GM19240 (cell line): ENCODE data around the gene PTGER4.

Experiments
- DNase-seq: peaks from one replicate; pipeline ENCODE4 v3.0.0; 2011; ENCODE audit warnings: low spot score; ENCODE audit not compliant: insufficient read length

Gene PTGER4

DNA sequence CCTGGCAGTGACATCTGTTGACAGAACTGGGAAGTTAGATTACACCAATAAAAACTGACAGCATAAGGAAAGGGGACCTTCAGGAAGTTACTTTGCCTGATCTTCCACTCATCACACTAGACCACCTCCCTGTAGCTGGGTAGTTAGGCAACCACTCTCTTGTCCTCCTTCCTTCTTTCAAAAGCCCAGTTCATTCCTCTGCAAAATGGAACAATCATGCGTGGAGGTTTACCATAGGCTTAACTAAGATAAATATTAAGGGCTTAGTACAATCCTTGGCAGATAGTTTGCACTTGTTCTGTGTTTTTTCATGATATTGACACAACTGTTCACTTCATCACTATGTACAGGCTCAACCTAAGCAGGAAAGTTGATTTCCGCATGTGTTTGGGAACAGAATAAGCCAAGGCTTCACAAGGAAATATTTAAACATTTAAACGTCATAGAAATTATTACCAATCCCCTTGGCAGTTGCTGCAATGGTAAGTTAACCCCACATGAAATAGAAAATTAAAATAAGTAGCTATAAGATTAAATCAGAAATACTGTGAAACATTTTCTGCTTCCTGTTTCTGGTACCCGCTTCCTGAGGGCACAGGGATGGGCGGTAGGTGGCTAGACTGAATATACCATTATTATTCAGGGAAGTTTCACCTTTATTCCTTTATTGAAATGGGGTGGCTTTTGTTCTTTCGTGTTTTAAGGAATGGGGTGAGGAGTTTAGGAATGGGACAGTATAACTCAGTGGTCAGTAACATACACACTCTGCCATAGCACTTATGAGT is 9.9 kb upstream of the PTGER4 start:
- no peak for DNase-seq

DNA sequence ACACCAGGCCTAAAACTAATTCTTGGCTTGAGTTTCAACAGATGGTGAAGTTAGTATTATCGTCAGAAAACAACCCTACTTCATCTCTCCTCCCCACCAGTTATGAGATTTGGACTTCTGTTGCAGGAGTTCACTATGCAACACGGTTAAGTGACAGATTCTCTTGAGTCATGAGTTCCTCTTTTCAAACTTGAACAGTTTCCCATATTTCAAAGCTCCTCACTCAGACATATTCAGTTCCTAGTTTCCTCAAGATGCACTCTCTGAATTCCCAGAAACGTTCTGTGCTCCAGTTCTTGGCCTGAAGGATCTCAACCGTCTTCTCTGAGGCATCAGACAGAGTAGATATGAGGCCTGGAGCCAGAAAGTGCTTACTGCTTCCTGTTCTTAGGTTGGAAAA is 7.3 kb upstream of the PTGER4 start:
- DNase-seq: no peak

DNA sequence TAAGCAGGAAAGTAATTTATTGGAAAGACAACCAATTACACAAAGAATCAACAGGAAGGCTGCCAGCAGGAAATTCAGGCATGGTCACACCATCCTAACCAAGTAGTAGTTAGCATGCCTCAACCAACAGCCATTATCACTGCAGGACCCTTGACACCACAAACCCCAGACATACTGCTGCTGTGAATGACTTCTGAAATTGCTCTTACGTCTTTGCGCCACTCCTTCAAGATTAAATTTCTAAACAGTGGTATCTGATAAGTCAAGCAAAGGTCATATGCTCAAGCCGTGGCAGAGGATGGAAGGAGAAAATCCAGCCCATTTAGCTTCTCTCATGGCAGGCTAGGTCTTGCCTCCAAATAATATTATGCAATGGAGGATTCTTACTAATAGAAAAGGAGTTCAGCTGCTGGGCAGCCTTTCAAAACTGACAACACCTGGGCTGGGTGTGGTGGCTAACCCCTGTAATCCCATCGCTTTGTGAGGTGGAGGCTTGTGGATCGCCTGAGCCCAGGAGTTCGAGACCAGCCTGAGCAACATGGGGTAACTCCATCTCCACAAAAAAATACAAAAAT is 5.0 kb upstream of the PTGER4 start:
- no peak for DNase-seq

DNA sequence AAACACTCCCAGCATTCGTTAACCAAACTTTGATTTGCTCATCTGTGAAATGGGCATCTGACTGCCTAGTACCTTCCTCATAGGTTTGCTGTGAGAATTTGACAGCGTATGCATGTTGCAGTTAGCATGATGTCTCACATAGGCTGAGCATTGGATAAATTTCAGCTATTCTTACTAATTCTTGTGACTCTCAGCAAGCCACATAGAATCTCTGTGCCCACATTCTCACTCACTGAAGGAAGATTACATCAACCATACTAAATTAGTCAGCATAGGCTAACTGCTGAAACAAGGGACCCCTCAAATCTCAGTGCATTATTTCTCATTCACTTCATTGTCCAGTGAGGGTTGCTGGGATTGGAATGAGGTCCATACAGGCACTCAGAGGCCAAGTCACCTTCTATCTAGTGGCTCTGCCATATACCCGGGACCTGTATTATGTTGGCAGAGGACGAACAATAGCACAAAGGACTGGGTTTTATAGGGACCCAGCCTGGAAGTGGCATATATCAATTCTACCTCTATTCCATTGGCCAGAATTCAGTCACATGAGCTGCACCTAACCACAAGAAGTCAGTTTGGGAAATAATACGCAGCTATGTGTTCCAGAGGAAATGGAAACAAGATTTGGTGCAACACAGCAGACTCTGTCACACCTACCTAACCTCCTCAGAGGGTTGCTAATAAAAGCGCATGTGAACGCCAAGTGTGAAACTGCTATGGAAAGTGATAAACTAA is 4.2 kb upstream of the PTGER4 start:
- DNase-seq: no peak

DNA sequence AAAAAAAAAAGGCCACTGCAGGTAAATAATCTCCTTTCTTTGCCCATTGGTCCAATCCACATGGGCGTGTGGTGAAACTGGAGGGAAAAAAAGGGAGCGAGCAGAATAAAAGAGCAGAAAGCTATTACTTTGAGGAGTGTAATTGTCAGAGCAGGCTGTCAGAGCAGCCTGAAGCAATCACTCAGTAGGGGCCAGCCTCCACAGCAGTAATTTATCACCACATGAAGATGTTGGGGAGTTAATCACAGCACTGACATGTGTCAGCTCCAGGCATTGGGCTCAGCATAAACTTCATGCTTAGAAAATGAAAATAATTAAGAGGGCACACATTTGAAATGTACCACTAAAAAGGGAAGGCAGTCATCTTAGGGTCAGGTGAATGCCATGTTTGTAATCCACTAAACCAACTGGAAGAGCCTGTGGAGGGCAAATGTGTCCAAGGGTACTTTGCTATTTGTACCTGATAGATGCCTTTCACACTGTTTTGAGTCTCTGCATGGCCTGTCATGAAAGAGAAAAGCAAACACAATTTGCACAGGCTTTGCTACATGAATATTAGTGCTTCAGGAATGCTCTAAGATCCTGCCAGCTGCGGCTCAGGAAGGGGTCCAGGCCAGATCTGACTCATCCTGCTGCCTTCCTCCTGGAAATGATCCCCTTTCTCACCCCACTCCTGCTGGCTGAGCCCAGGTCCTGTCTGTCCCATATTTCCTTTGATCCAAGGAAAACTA is 2.9 kb upstream of the PTGER4 start:
- DNase-seq: no peak

DNA sequence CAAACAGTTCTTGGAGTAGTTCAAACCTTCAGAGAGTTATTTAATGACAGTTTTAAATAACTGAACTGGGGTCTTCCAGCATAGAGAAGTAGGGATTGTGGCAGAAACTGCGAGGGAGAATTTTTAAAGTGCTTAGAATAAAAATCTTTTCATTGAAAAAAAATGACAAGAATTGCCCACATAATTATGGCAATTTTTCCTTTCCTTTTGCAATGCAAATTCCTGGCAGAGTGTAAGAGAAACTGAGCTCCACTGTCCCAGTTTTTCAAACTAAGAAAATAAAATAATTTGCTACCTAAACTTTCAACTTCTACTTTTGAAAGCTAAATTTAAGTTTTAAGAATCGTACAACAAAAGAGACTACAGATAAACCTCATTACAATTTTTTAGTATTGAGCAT is 2.3 kb upstream of the PTGER4 start:
- DNase-seq: no peak

DNA sequence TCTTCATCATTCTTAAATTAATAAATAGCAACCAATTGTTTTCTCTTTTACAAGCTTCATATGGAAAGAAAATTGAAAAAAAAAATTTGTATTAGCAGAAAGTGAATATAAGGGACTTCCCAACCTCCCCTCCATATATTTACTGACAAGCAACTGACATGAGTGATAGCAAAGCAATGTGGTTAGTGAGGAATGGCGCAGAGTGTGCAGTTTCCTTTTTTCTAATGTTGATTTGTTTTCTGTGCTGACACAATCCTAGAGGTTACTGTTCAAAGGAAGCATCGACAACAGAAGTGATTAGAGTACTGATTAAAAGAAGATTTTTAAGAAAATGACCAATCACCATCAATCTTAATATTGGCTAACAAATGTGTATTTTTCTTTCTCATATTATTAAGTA is 1.7 kb upstream of the PTGER4 start:
- DNase-seq: no peak

DNA sequence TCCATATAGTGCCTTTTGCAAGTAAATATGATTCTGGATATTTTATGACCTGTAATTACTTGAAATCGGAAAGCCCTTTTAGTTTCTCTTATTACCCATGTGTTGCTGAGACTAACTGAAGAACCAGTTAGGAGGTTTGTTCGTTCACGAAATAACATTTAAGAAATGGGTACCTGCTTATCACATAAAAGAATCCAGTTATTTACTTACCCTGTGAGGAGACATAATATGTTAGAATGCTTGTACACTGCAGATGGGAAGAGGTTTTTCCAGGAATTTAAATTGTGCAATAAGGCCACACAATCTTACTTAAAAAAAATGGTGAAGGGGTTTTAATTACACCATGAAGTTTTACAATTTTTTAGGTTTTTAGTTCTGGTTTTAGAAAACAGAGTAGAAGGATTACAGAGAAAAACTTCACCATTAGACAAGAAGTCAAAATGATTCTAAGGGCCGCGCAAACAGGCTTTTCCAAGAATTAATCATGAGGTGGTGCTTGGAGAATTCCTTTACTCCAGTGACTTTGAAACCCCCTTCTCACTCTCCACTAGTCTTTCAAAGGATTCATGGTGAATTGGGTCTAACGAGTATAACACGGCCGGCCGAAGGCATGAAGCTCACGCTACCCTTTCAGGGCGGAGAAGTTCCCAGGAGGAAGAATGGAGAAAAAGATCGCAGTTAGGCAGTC is 1.1 kb upstream of the PTGER4 start:
- DNase-seq: no peak

DNA sequence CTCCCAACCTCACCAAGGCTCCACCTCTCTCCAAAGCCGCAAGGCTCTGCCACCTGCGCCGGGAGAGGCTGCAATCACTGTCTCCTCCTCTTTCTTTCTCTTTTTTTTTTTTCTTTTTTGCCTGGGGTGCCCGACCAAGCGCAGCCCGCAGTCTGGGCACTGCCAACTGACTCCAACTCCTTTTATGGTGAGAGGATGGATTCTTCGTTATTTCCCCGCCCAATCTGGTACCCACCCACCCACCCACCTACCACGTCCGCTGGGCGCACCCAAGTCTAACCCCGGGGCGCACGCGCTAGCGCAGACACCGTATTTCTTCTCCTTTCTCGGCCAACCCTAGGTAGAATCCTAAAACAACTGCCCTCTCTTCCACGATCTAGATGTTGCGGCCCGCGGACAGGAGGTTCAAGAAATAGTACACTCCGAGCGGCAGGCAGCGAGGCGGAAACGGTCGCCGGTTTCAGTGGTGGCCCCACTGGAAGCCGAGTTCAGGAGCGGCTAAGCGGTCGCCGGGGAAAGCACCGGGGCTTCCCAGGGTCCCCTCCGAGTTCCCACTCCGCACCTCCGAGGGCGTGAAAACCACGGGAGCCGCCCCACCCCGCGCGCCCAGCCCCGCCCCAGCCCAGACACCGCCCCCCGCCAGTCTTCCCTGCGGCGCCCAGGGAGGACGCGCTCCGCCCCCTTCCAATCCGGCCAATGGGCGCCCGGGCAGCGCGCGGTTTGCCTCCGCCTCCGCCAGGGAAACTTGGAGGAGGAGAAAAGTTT is 385 bp upstream of the PTGER4 start:
- DNase-seq: peak; percentile 37

DNA sequence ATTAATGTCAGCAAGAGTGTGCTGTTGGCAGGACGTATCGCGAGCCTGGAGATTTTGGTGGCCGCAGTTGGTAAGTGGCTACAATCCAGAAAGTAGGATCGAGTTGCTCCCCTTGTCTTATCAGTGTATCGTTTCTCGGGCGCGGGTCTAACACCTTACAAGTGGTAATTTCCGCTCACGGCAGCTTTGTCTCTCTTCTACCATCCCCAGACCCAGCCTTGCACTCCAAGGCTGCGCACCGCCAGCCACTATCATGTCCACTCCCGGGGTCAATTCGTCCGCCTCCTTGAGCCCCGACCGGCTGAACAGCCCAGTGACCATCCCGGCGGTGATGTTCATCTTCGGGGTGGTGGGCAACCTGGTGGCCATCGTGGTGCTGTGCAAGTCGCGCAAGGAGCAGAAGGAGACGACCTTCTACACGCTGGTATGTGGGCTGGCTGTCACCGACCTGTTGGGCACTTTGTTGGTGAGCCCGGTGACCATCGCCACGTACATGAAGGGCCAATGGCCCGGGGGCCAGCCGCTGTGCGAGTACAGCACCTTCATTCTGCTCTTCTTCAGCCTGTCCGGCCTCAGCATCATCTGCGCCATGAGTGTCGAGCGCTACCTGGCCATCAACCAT is 1.1 kb downstream of the PTGER4 start:
- no peak for DNase-seq

DNA sequence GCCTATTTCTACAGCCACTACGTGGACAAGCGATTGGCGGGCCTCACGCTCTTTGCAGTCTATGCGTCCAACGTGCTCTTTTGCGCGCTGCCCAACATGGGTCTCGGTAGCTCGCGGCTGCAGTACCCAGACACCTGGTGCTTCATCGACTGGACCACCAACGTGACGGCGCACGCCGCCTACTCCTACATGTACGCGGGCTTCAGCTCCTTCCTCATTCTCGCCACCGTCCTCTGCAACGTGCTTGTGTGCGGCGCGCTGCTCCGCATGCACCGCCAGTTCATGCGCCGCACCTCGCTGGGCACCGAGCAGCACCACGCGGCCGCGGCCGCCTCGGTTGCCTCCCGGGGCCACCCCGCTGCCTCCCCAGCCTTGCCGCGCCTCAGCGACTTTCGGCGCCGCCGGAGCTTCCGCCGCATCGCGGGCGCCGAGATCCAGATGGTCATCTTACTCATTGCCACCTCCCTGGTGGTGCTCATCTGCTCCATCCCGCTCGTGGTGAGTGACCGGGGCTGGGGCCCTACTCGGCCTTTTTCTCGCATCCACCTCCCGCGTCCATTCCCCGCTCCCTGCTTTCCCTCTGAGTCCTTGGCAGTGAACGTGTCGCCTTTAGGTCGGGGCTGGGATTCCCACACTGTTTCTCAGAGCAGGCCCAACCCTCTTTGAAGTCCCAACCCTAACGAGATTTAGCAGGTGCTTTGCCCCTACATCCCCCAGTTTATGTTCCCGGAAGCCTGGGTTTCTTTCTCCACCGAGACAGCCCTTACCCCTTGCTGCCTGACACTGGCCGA is 1.8 kb downstream of the PTGER4 start:
- no peak for DNase-seq

DNA sequence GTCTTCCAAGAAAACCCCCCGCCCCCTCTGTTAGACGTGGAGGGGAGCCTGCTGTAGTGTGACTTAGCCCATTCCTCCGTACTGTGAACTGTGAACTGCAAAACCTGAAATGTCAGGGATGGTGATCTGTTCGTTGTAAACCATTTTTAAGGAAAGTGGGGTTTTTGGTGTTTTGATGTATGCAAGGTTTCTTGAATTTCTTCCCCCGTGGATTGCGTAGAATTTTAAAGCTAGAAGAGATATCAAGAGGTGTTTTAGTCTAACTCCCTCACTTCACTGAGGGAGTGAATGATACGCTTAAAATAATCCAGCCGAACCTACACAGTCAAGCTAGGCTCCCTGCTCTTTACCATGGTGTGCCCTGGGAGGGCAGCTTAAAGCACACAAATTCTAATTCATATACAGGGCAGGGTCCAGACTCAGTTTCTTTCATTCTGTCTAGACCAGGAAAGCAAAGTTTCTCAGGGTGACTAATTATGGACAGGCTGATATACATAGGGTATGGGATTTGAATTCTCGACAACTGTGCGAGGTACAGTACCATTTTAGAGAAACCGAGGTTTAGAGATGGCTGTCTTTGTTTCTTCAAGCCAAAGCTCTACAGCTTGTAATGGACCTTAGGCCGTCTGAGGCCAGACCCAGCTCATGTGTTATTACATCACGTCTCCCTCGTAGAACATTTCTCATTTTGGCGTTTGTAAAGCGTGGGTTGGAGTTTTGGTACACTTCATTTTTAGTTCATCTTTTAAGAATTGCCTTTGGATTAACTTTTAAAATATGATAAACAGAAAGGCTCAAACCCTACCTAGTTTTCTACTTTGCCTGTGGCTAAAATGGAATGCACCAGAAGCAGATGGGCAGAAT is 2.7 kb downstream of the PTGER4 start:
- DNase-seq: no peak

DNA sequence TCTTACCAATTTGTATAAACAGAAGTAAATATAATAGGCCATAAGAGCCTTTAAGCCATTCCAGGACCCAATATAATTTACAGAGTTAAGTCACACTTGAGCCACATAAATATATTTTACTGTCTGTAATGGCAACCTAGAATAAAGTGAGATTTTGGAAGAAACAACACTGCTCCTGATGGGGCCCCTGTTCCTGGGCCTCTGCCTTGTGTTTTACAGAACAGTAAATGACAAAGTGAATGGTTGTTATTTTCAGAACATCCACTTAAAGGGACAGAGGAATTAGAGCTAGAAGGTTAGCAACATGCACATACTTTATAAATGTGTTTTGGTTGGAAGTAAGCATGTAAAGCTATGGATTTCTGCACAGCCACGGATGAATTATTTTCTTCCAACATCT is 3.6 kb downstream of the PTGER4 start:
- no peak for DNase-seq

DNA sequence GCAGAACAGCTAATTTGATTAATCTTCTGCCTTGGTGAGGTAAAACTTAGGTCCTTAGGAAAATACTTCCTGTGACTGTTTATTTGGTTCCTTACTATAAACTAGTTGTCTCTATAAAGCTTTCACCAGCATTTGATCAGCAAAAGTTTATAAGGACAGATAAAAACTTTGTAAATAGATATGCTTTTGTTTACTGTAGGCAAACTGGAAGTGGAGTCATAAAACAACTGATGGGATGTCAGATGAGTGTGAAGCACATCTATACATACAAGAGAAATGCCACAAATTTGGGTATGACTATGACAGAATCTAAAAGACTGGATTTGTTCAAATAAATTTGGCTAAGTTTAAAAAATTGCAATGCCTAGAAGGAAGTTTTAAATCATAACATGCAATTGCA is 5.5 kb downstream of the PTGER4 start:
- DNase-seq: no peak

DNA sequence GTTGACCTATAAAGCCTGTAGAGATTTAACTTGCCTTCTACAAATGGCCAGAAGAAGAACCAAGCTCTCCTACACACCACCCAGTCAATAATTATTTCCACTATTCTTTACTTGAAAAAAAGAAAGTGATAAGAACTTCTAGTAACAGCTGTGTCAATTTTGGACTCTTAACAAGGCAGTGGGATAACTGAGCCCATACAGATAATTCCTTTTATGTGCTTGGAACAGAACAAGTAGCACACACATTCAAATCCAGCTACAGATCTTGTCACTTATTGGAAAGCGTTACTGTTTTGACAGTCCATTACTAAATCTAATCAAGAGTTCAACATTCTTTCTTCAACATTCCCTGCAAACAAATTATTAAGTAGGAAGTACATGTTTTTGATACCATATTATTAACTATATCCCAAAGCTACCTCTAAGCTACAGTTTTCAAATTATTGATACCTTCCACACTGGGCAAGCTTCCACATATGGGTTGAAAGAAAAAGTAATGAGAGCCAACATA is 6.3 kb downstream of the PTGER4 start:
- DNase-seq: no peak

DNA sequence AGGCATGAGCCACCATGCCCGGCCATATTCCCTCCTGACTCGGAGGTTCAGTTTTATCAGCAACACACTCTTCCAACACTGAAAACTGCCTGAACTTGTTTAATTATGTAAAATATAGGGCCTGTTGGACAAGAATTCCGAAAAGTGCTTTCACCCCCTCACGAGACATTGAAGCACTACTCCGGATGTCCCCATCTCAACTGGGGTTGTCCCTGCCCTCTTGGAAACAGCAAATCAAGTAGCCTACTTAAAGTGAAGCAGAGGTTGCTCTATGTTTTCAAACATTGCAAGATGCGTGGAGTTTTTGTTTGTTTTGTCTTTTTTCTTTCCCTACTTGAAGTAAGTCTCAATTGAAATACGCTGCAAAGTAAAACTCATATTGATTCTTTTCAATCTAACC is 7.6 kb downstream of the PTGER4 start:
- no peak for DNase-seq

DNA sequence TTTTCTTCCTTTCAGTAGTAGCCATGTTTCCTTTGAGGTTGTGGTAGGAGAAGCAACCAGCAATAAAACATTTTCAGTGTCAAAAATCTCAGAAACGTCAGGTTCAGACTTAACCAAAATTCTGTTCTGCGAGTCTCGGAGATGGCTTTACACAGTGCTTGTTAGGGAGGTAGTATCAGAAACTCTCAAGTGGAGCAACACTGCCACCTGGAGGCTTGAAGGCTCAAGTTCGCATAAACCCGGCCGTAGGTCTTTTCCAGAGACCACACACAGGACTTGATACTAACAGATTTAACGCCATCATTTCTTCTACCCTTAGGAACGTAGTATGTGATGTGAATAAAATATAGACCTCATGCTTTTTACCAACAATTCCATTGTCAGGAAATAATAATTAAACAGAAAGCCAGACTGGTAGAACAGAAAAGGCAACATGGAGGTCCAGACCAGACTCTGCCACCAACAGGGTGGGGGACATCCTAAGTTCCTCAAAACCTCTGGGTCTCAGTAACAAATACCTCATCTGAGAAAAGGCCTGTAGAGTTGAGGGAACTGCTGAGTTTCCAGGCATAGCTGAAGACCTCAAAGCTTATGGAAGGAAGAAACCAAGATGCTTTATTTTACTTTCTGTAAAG is 8.5 kb downstream of the PTGER4 start:
- DNase-seq: peak; percentile 40

DNA sequence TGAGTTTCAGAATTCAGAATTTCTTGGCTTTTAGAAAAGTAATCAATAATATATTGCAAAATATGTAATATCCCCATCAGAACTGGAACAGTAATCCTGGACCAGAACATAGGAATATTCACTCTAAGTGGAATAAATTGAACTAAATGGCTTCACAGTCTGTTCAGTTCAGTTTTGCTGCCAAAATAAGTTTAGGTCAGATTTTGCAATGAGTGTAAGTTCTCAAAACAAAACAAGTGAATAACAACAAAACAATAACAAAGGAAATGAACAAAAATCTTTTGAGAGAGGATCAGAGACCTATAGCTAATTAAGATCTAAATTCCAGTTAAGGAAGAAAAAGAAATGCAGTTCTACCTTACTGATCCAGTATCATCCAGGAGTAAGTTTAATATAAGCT is 9.3 kb downstream of the PTGER4 start:
- no peak for DNase-seq
